Testis (tissue), 2 donors: ENCODE measurements around the gene SCPEP1.

Experiments
- CTCF ChIP-seq, 3 experiments: fragments of 450-650 bp in 2 of 3; fragments of 200-600 bp in 1 of 3; sonication (generic) in 1 of 3; IDR thresholded peaks; one replicate each; pipeline ENCODE4 v1.5.1; 2016 to 2019; ENCODE audit warnings: antibody characterized with exemption in 3 of 3, mild to moderate bottlenecking in 2 of 3, moderate library complexity in 1 of 3
- POLR2A ChIP-seq: fragments of 450-650 bp; IDR thresholded peaks from one replicate; pipeline ENCODE4 v1.6.1; 2017; ENCODE audit warnings: antibody characterized with exemption, mild to moderate bottlenecking, moderate library complexity

- TF ChIP-seq POLR2A, result no peak
- TF ChIP-seq CTCF (IDR thresholded peaks at IDR 0.05), result no peak
Observed at GRCh38 chr17:57048096-57048495, 70.2 kb downstream of the SCPEP1 start.
